GM12891 (cell line): Measurements from ENCODE around the gene TNNI3K.

Experiments
- POLR2A ChIP-seq: IDR thresholded peaks from 2 replicates; pipeline ENCODE4 v1.6.1; 2011; ENCODE audit warnings: low read depth, low read length, control low read depth
- POLR2AphosphoS5 ChIP-seq: IDR thresholded peaks from 2 replicates; pipeline ENCODE4 v1.6.1; 2011; ENCODE audit warnings: low read depth, low read length, control low read depth

DNA sequence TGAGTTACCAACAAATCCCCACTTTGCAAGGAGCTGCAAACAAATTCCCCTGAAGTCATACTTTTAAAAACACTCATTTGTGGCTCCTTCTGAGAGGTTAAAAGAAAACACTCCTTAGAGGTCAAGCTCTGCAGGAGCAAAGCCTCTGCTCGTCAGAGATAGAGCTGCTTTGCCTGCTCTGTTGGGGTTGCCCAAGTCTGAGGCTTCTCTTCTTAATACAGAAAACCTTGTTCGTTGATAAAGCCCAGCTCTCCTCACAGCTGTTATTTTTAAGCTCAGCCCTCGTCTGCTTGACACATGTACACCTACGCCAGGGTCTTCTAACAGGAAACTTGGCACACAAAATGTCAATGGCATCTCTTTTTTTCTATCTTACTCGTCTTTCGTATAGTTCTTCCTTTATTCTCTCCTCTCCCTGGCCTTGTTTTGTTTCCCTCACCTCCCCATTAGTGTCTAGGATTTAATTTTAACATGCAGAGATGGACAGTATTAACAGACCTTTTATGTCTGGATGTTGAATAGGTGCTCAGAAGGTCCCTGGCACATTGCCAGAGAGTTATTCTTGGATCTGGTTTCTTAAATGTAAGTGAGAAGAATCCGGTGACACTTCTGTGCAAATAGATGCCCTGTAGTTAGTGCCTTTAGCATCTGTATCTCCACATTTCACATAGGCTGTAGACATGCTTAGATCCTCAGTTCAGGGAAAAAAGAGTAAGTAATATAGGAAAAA lies 191.2 kb downstream of the TNNI3K start:
- no peak for TF ChIP-seq POLR2AphosphoS5
- no peak for TF ChIP-seq POLR2A
